Neural cell (in vitro differentiated cells): Measurements from ENCODE around the gene FMO2. TPM values are rescaled to one million over a fixed set of nuclear protein-coding genes. Genes with fewer than 3 reads are reported as not detected.

Experiments
- H2AFZ ChIP-seq: fragments of 200-600, 300-800 bp; sonication (generic), shearing (Covaris generic); 2 replicates; pipeline ENCODE4 v1.6.0; 2014; ENCODE audit warnings: low read depth, mild to moderate bottlenecking, antibody characterized with exemption, low read length, moderate library complexity
- H3F3A ChIP-seq: fragments of 200-600 bp; shearing (Covaris generic); 2 replicates; pipeline ENCODE4 v1.6.1; 2016; ENCODE audit warnings: mild to moderate bottlenecking, moderate library complexity, mixed read lengths, antibody characterized with exemption, low read length; ENCODE audit not compliant: insufficient read depth, poor library complexity, severe bottlenecking
- H3K27ac ChIP-seq: fragments of 200-600, 300-800 bp; sonication (generic), shearing (Covaris generic); 2 replicates; pipeline ENCODE4 v1.5.1; 2014; ENCODE audit warnings: mild to moderate bottlenecking, low read length, moderate library complexity
- H3K27me3 ChIP-seq: fragments of 300-800, 200-600 bp; sonication (generic), shearing (Covaris generic); 2 replicates; pipeline ENCODE4 v1.6.0; 2014; ENCODE audit warnings: mild to moderate bottlenecking, low read depth, low read length, moderate library complexity; ENCODE audit not compliant: insufficient read depth
- H3K36me3 ChIP-seq: fragments of 300-800, 200-600 bp; sonication (generic), shearing (Covaris generic); 2 replicates; pipeline ENCODE4 v1.5.1; 2014; ENCODE audit warnings: mild to moderate bottlenecking, antibody characterized with exemption, low read length, moderate library complexity; ENCODE audit not compliant: insufficient read depth
- H3K4me2 ChIP-seq: fragments of 300-800, 200-600 bp; sonication (generic), shearing (Covaris generic); 2 replicates; pipeline ENCODE4 v1.6.0; 2014; ENCODE audit warnings: mild to moderate bottlenecking, low read length
- H3K4me3 ChIP-seq: fragments of 300-800, 200-600 bp; sonication (generic), shearing (Covaris generic); 2 replicates; pipeline ENCODE4 v1.5.1; 2014; ENCODE audit warnings: mild to moderate bottlenecking, low read length, moderate library complexity
- H3K79me2 ChIP-seq: fragments of 200-600 bp; shearing (Covaris generic); replicated peaks from 2 replicates; pipeline ENCODE4 v1.6.0; 2014; ENCODE audit warnings: mild to moderate bottlenecking, low read length, moderate library complexity; ENCODE audit not compliant: insufficient read depth
- H3K9ac ChIP-seq: fragments of 300-800, 200-600 bp; sonication (generic), shearing (Covaris generic); 2 replicates; pipeline ENCODE4 v1.6.1; 2016; ENCODE audit warnings: mild to moderate bottlenecking, low read length, mixed read lengths
- H3K9me2 ChIP-seq: fragments of 200-600 bp; shearing (Covaris generic); 2 replicates; pipeline ENCODE4 v1.6.1; 2016; ENCODE audit warnings: mild to moderate bottlenecking, low read length, mixed read lengths; ENCODE audit not compliant: insufficient read depth
- H3K9me3 ChIP-seq: fragments of 200-600, 300-800 bp; sonication (generic), shearing (Covaris generic); 2 replicates; pipeline ENCODE4 v1.6.1; 2016; ENCODE audit warnings: mild to moderate bottlenecking, mixed run types, low read length, moderate library complexity, mixed read lengths
- H4K20me1 ChIP-seq: fragments of 200-600 bp; shearing (Covaris generic); 2 replicates; pipeline ENCODE4 v1.6.1; 2016; ENCODE audit warnings: mild to moderate bottlenecking, mixed run types; ENCODE audit not compliant: insufficient read depth
- EP300 ChIP-seq: fragments of 450-650 bp; conservative IDR thresholded peaks from 2 replicates; pipeline ENCODE4 v1.6.1; 2014; ENCODE audit warnings: antibody characterized with exemption, mild to moderate bottlenecking, moderate library complexity; ENCODE audit not compliant: poor library complexity, severe bottlenecking
- EZH2 ChIP-seq: fragments of 200-600, 300-800 bp; shearing (Covaris generic), sonication (generic); IDR thresholded peaks from 2 replicates; pipeline ENCODE4 v1.6.1; 2014; ENCODE audit warnings: antibody characterized with exemption, low read length, borderline replicate concordance, mild to moderate bottlenecking; ENCODE audit not compliant: insufficient read depth, poor library complexity, severe bottlenecking
- MXI1 ChIP-seq: fragments of 450-650 bp; conservative IDR thresholded peaks from 2 replicates; pipeline ENCODE4 v1.6.1; 2014; ENCODE audit warnings: antibody characterized with exemption, mild to moderate bottlenecking; ENCODE audit not compliant: poor library complexity, severe bottlenecking
- POLR2AphosphoS5 ChIP-seq: IDR thresholded peaks from 2 replicates; pipeline ENCODE4 v1.6.1; 2012
- RAD21 ChIP-seq: fragments of 450-650 bp; conservative IDR thresholded peaks from 2 replicates; pipeline ENCODE4 v1.6.1; 2014; ENCODE audit warnings: antibody characterized with exemption, mild to moderate bottlenecking, moderate library complexity
- REST ChIP-seq: IDR thresholded peaks from 2 replicates; pipeline ENCODE4 v1.6.1; 2012; ENCODE audit warnings: borderline replicate concordance
- SMC3 ChIP-seq: fragments of 450-650 bp; conservative IDR thresholded peaks from 2 replicates; pipeline ENCODE4 v1.6.1; 2014; ENCODE audit warnings: antibody characterized with exemption, mild to moderate bottlenecking, moderate library complexity; ENCODE audit not compliant: poor library complexity
- TAF1 ChIP-seq: IDR thresholded peaks from 2 replicates; pipeline ENCODE4 v1.6.1; 2012; ENCODE audit warnings: low read depth
- polyA plus RNA-seq: library from polyadenylated mRNA; depleted of rRNA; stranded (reverse); fragments of >200 nt; gene quantifications from 2 replicates; pipeline ENCODE4 v1.2.3, GENCODE V29; 2014
- TF ChIP-seq, protein P1 (sequence below): fragments of 450-650 bp; IDR thresholded peaks from 2 replicates; pipeline ENCODE4 v1.5.1; 2014; ENCODE audit warnings: antibody characterized with exemption, mild to moderate bottlenecking, moderate library complexity; ENCODE audit not compliant: poor library complexity, severe bottlenecking

The FMO2 gene
- polyA plus RNA-seq, 1 donor from 2014 or later, result not detected

- TF ChIP-seq TAF1, result no peak
- no peak for TF ChIP-seq EZH2
- TF ChIP-seq RAD21, result no peak
- no peak for TF ChIP-seq SMC3
- TF ChIP-seq REST, result no peak
- no peak for TF ChIP-seq MXI1
- TF ChIP-seq POLR2AphosphoS5, result no peak
- TF ChIP-seq, protein P1, sequence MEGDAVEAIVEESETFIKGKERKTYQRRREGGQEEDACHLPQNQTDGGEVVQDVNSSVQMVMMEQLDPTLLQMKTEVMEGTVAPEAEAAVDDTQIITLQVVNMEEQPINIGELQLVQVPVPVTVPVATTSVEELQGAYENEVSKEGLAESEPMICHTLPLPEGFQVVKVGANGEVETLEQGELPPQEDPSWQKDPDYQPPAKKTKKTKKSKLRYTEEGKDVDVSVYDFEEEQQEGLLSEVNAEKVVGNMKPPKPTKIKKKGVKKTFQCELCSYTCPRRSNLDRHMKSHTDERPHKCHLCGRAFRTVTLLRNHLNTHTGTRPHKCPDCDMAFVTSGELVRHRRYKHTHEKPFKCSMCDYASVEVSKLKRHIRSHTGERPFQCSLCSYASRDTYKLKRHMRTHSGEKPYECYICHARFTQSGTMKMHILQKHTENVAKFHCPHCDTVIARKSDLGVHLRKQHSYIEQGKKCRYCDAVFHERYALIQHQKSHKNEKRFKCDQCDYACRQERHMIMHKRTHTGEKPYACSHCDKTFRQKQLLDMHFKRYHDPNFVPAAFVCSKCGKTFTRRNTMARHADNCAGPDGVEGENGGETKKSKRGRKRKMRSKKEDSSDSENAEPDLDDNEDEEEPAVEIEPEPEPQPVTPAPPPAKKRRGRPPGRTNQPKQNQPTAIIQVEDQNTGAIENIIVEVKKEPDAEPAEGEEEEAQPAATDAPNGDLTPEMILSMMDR, result no peak
- TF ChIP-seq EP300, result no peak
- H3K9me2 ChIP-seq, result no peaks in the 10 kb centered on the region
- H3K9me3 ChIP-seq, result no peaks in the 10 kb centered on the region
- no peaks in the 10 kb centered on the region for H3K36me3 ChIP-seq
- no peak overlapping the region for H3K27ac ChIP-seq
- H3K27me3 ChIP-seq, result no peaks in the 10 kb centered on the region
- no peaks in the 10 kb centered on the region for H3F3A ChIP-seq
- no peak overlapping the region for H3K4me3 ChIP-seq
- no peak overlapping the region for H3K9ac ChIP-seq
- H4K20me1 ChIP-seq, result no peaks in the 10 kb centered on the region
- H3K79me2 ChIP-seq, result no peaks in the 10 kb centered on the region
- H3K4me2 ChIP-seq, result no peak overlapping the region
- H2AFZ ChIP-seq, result no peak overlapping the region
Measured at GRCh38 chr1:171204296-171204695, 19.2 kb downstream of the FMO2 start.

DNA sequence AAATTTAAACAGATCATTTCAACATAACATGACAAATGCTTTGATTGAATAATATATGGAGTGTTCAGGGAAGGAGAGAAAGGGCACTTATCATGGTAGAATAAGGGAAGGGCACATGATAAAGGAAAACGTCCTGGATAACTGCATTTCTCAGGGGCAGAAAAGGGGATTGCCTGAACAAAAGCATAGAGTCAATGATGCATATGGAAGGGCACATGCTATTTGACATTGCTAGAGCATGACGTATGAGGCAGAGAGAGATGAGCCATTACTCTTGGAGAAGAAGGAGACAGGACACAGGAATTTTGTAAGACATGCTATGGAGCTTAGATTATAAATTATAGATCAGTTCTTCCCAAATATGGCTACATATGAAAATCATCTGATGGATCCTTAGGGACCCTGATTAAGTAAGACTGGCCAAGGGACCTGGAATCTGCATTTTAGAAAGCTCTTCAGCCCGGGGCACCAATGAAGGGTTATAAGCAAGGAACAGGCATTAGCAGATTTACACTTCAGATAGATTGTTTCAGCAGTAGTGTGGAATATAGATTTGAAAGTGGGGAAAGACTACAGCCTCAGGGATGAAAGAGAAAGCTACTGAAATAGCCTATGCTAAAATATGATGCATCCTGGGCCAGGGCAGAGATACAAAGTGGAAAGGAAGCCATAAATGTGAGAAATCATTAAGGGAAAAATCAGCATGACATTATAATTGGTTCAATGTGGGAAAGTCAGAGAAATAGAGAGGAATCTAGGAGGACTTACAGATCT lies 21.3 kb downstream of the FMO2 start:
- Histone ChIP-seq H3K4me2 (no peak overlapping the region), H3K27ac (no peak overlapping the region), H3K9me2 (no peaks in the 10 kb centered on the region), H3K79me2 (no peaks in the 10 kb centered on the region), H3K4me3 (no peak overlapping the region), H3K36me3 (no peaks in the 10 kb centered on the region), H3K27me3 (no peaks in the 10 kb centered on the region), H4K20me1 (no peaks in the 10 kb centered on the region), H3K9ac (no peak overlapping the region), H2AFZ (no peak overlapping the region), H3F3A (no peaks in the 10 kb centered on the region), H3K9me3 (no peaks in the 10 kb centered on the region)
- TF ChIP-seq EP300, result no peak
- TF ChIP-seq EZH2, result no peak
- TF ChIP-seq RAD21, result no peak
- TF ChIP-seq TAF1, result no peak
- no peak for TF ChIP-seq POLR2AphosphoS5
